Measurements from ENCODE around the gene IMMP1L.

IMMP1L gene

GRCh38 chr11:31404614-31405013 is 104.8 kb downstream of the IMMP1L start:
- Mint-ChIP-seq H3K36me3 (ENCODE audit: low read depth) (peaks cover 3% of the 10 kb centered on the region), H3K4me1 (ENCODE audit: low read depth) (no peaks in the 10 kb centered on the region), H3K4me3 (no peak overlapping the region), H3K27ac (no peak overlapping the region), H3K27me3 (ENCODE audit: low read depth) (no peaks in the 10 kb centered on the region), H3K9me3 (no peaks in the 10 kb centered on the region)
- no peak for DNase-seq (ENCODE audit: low spot score)

- Mint-ChIP-seq H3K4me3 (no peak overlapping the region), H3K36me3 (ENCODE audit: low read depth) (peaks cover 3% of the 10 kb centered on the region), H3K4me1 (ENCODE audit: low read depth) (no peaks in the 10 kb centered on the region), H3K9me3 (no peaks in the 10 kb centered on the region), H3K27ac (no peak overlapping the region), H3K27me3 (ENCODE audit: low read depth) (no peaks in the 10 kb centered on the region)
- DNase-seq (ENCODE audit: low spot score), result no peak
These were observed 112.1 kb downstream of the IMMP1L start for GRCh38 chr11:31397239-31397834.

GRCh38 chr11:31387379-31387778 is 122.0 kb downstream of the IMMP1L start:
- Mint-ChIP-seq H3K4me3 (no peak overlapping the region), H3K36me3 (ENCODE audit: low read depth) (peaks cover 1% of the 10 kb centered on the region), H3K27me3 (ENCODE audit: low read depth) (no peaks in the 10 kb centered on the region), H3K9me3 (no peaks in the 10 kb centered on the region), H3K27ac (no peak overlapping the region), H3K4me1 (ENCODE audit: low read depth) (peaks cover 1% of the 10 kb centered on the region)
- DNase-seq (ENCODE audit: low spot score), result no peak

GRCh38 chr11:31383116-31383515 is 126.3 kb downstream of the IMMP1L start:
- no peaks in the 10 kb centered on the region for H3K27me3 Mint-ChIP-seq (ENCODE audit: low read depth)
- no peaks in the 10 kb centered on the region for H3K9me3 Mint-ChIP-seq
- H3K36me3 Mint-ChIP-seq (ENCODE audit: low read depth), result peaks cover 1% of the 10 kb centered on the region
- DNase-seq (ENCODE audit: low spot score), result no peak
- H3K27ac Mint-ChIP-seq, result no peak overlapping the region
- H3K4me3 Mint-ChIP-seq, result no peak overlapping the region
- H3K4me1 Mint-ChIP-seq (ENCODE audit: low read depth), result no peaks in the 10 kb centered on the region
